ENCODE data around the gene ENDOG. TPM values are rescaled to one million over a fixed set of nuclear protein-coding genes. Genes with fewer than 3 reads are reported as not detected.

Gene ENDOG
- total RNA-seq, 6 experiments from 2014 or later, result 16.0 to 23.7 (median 17.0) TPM

GRCh38 chr9:128824911-128825310 lies 6.6 kb downstream of the ENDOG start:
- Mint-ChIP-seq H3K27me3 (ENCODE audit: insufficient read depth) (peaks cover 4% of the 10 kb centered on the region), H3K4me1 (ENCODE audit: low read depth) (peaks cover 10% of the 10 kb centered on the region), H3K9me3 (no peaks in the 10 kb centered on the region), H3K27ac (no peak overlapping the region), H3K36me3 (ENCODE audit: low read depth) (peaks cover 13% of the 10 kb centered on the region), H3K4me3 (no peak overlapping the region)
- no peak for DNase-seq
- TF ChIP-seq, protein P1, sequence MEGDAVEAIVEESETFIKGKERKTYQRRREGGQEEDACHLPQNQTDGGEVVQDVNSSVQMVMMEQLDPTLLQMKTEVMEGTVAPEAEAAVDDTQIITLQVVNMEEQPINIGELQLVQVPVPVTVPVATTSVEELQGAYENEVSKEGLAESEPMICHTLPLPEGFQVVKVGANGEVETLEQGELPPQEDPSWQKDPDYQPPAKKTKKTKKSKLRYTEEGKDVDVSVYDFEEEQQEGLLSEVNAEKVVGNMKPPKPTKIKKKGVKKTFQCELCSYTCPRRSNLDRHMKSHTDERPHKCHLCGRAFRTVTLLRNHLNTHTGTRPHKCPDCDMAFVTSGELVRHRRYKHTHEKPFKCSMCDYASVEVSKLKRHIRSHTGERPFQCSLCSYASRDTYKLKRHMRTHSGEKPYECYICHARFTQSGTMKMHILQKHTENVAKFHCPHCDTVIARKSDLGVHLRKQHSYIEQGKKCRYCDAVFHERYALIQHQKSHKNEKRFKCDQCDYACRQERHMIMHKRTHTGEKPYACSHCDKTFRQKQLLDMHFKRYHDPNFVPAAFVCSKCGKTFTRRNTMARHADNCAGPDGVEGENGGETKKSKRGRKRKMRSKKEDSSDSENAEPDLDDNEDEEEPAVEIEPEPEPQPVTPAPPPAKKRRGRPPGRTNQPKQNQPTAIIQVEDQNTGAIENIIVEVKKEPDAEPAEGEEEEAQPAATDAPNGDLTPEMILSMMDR (IDR thresholded peaks at IDR 0.05), result no peak

- peaks cover 10% of the 10 kb centered on the region for H3K4me1 Mint-ChIP-seq (ENCODE audit: low read depth)
- no peak for DNase-seq
- H3K27ac Mint-ChIP-seq, result no peak overlapping the region
- H3K36me3 Mint-ChIP-seq (ENCODE audit: low read depth), result peaks cover 13% of the 10 kb centered on the region
- no peak overlapping the region for H3K4me3 Mint-ChIP-seq
- TF ChIP-seq, protein P1 (IDR thresholded peaks at IDR 0.05), result peak; percentile 39
- H3K9me3 Mint-ChIP-seq, result no peaks in the 10 kb centered on the region
- H3K27me3 Mint-ChIP-seq (ENCODE audit: insufficient read depth), result peaks cover 4% of the 10 kb centered on the region
Measured at GRCh38 chr9:128825923-128826700, 7.8 kb downstream of the ENDOG start.

- Mint-ChIP-seq H3K27ac (no peak overlapping the region), H3K9me3 (no peaks in the 10 kb centered on the region), H3K4me1 (ENCODE audit: low read depth) (peaks cover 10% of the 10 kb centered on the region), H3K27me3 (ENCODE audit: insufficient read depth) (peaks cover 2% of the 10 kb centered on the region; the same call in 1 of the 2 replicates), H3K4me3 (peak overlapping the region; percentile 96), H3K36me3 (ENCODE audit: low read depth) (peaks cover 8% of the 10 kb centered on the region)
- DNase-seq, result no peak
- TF ChIP-seq, protein P1 (IDR thresholded peaks at IDR 0.05), result no peak; the same call in 1 of the 2 replicates
Measured at GRCh38 chr9:128828267-128828666, 10.0 kb downstream of the ENDOG start.

DNA sequence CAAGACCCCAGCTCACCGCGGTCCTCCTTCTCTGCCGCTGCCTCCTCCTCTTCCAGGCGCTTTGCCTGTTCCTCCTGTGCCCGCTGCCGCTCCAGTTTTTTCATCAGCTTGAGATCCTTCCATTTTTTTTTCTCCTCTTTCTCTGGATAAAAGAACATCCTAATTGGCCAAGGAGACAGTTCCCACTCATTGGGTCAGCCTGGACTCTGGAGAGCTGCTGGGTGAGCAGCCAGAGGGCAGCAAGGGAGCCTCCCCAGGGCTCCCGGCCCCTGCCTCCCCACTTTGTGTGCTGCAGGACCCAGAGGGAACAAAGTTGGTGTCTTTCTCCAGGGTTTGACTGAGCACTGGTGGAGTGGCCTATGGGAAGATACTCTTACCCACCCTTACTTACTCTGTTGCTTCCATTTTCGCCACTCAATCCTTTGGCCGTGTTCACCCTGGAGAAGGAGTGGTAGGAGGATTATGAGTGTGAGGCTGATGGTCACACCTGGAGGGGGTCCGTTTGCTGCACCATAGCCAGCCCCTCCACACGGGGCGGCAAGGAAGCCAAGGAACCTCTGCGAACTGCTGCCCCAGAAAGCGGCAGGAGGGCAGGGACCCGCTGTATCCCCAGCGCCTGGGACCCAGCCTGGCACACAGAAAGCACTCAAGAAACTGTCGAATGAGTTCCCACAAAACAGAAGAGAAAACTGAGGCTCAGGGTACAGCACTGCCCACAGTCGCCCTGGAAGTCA lies 10.6 kb downstream of the ENDOG start:
- peaks cover 9% of the 10 kb centered on the region for H3K36me3 Mint-ChIP-seq (ENCODE audit: low read depth)
- peaks cover 2% of the 10 kb centered on the region; the same call in 1 of the 2 replicates for H3K27me3 Mint-ChIP-seq (ENCODE audit: insufficient read depth)
- H3K9me3 Mint-ChIP-seq, result no peaks in the 10 kb centered on the region
- H3K27ac Mint-ChIP-seq, result peak overlapping the region; percentile 74
- H3K4me3 Mint-ChIP-seq, result peak overlapping the region; percentile 96
- peak; percentile 14 for DNase-seq
- H3K4me1 Mint-ChIP-seq (ENCODE audit: low read depth), result peaks cover 10% of the 10 kb centered on the region
- TF ChIP-seq, protein P1 (IDR thresholded peaks at IDR 0.05), result no peak; the same call in 1 of the 2 replicates

- Mint-ChIP-seq H3K4me3 (peak within 1 kb of the TSS; percentile 96), H3K27ac (peak within 1 kb of the TSS; percentile 74), H3K9me3 (no peaks in the 10 kb centered on the region), H3K36me3 (ENCODE audit: low read depth) (peaks cover 14% of the 10 kb centered on the region), H3K4me1 (ENCODE audit: low read depth) (peaks cover 10% of the 10 kb centered on the region), H3K27me3 (ENCODE audit: insufficient read depth) (peaks cover 2% of the 10 kb centered on the region; the same call in 1 of the 2 replicates)
- TF ChIP-seq, protein P1 (IDR thresholded peaks at IDR 0.05), result no peak
- DNase-seq, result peak; percentile 88
Measured at GRCh38 chr9:128829477-128830251, 11.4 kb downstream of the ENDOG start, which contains the start of gene SPOUT1. Gene SPOUT1, minus strand, starts transcription at chr9:128829794. Its CDS starts 14 bp downstream, at chr9:128829780.
